HCT116 (cell line): Measurements from ENCODE around the gene OXTR. TPM values are rescaled to one million over a fixed set of nuclear protein-coding genes. Genes with fewer than 3 reads are reported as not detected.

ENCODE experiments used
- ATAC-seq: fragments of 200-7000 bp; cut with Tn5 transposase; 2 replicates; pipeline ENCODE4 v1.9.1; 2020; ENCODE audit warnings: mild to moderate bottlenecking, moderate library complexity
- BruUV-seq: library from RNA; stranded (reverse); fragments of 400-500 nt; replicated peaks from 2 replicates; lab custom pipeline; 2021; lab: Mats Ljungman, UMichigan
- CTCF ChIA-PET: fragments of 300-600 bp; sonication (Branson Sonifier 250); formaldehyde crosslinking; loops from one replicate; lab custom pipeline; 2021; ENCODE audit warnings: antibody characterized with exemption; lab: Charles Lee
- POLR2A ChIA-PET: fragments of 300-600, 350-600 bp; sonication (Branson Sonifier 250); formaldehyde crosslinking; loops from one replicate; lab custom pipeline; 2021; ENCODE audit warnings: antibody characterized with exemption; lab: Charles Lee
- RAD21 ChIA-PET, 2 experiments: fragments of 300-600 bp; sonication (Branson Sonifier 250); formaldehyde crosslinking; loops; one replicate each; lab custom pipeline; 2023; ENCODE audit warnings: low total read pairs in 2 of 2; ENCODE audit not compliant: uncharacterized antibody in 2 of 2, unreplicated experiment in 2 of 2, low non-redundant PET in 1 of 2; lab: Charles Lee
- DNase-seq: peaks from one replicate; pipeline ENCODE4 v3.0.0-alpha.2; 2010; ENCODE audit warnings: low read depth, low spot score
- H2AFZ ChIP-seq: fragments of 200-600 bp; shearing (Covaris generic), sonication (generic); 2 replicates; pipeline ENCODE4 v1.6.1; 2017; ENCODE audit warnings: low read depth, mixed run types, mixed read lengths, antibody characterized with exemption, low read length; ENCODE audit not compliant: poor library complexity, severe bottlenecking
- H3K27ac ChIP-seq: 2 replicates; pipeline ENCODE4 v1.5.1; 2012; ENCODE audit warnings: low read depth, low read length
- H3K27me3 ChIP-seq: fragments of 200-600 bp; sonication (generic); 2 replicates; pipeline ENCODE4 v1.6.1; 2016; ENCODE audit warnings: mixed run types, low read length, mixed read lengths; ENCODE audit not compliant: insufficient read depth
- H3K36me3 ChIP-seq, 2 experiments: fragments of 200-500 bp in 1 of 2; fragments of 200-600 bp in 1 of 2; sonication (Bioruptor generic) in 1 of 2; sonication (generic) in 1 of 2; 2 replicates each; pipeline versions ENCODE4 v1.5.1 to v1.6.1; 2014 to 2016; ENCODE audit warnings: low read length in 2 of 2, inconsistent platforms in 1 of 2, mixed read lengths in 1 of 2, mixed run types in 1 of 2; ENCODE audit not compliant: insufficient read depth in 2 of 2, control insufficient read depth in 1 of 2
- H3K4me1 ChIP-seq, 2 experiments: fragments of 200-600 bp in 1 of 2; sonication (generic) in 1 of 2; 2 replicates each; pipeline versions ENCODE4 v1.5.1 to v1.6.1; 2012 to 2017; ENCODE audit warnings: low read length in 2 of 2, inconsistent platforms in 1 of 2, mild to moderate bottlenecking in 1 of 2, mixed read lengths in 1 of 2, mixed run types in 1 of 2, moderate library complexity in 1 of 2; ENCODE audit not compliant: insufficient read depth in 2 of 2, control insufficient read depth in 1 of 2
- H3K4me2 ChIP-seq: fragments of 200-600 bp; sonication (generic); 2 replicates; pipeline ENCODE4 v1.6.1; 2017; ENCODE audit warnings: mixed run types, low read length, mixed read lengths
- H3K4me3 ChIP-seq, 2 experiments: fragments of 200-600 bp in 1 of 2; sonication (generic) in 1 of 2; replicated peaks in 1 of 2; 2 replicates each; pipeline ENCODE4 v1.5.1; 2011 to 2016; ENCODE audit warnings: low read length in 2 of 2, control low read depth in 1 of 2, low read depth in 1 of 2, mild to moderate bottlenecking in 1 of 2, mixed read lengths in 1 of 2, mixed run types in 1 of 2
- H3K79me2 ChIP-seq: fragments of 200-600 bp; sonication (generic); 2 replicates; pipeline ENCODE4 v1.6.1; 2017; ENCODE audit warnings: mild to moderate bottlenecking, mixed run types, low read length, moderate library complexity, mixed read lengths; ENCODE audit not compliant: insufficient read depth
- H3K9ac ChIP-seq: fragments of 200-600 bp; sonication (generic); 2 replicates; pipeline ENCODE4 v1.6.1; 2016; ENCODE audit warnings: low read length, mixed read lengths
- H3K9me2 ChIP-seq: fragments of 200-600 bp; sonication (generic), shearing (Covaris generic); 2 replicates; pipeline ENCODE4 v1.6.1; 2017; ENCODE audit warnings: mixed run types, mild to moderate bottlenecking, moderate library complexity; ENCODE audit not compliant: insufficient read depth
- H3K9me3 ChIP-seq, 2 experiments: fragments of 200-500 bp in 1 of 2; fragments of 200-600 bp in 1 of 2; sonication (Bioruptor generic) in 1 of 2; sonication (generic) in 1 of 2; 2 replicates each; pipeline ENCODE4 v1.6.1; 2014 to 2017; ENCODE audit warnings: low read length in 2 of 2, mixed read lengths in 2 of 2, inconsistent platforms in 1 of 2, low read depth in 1 of 2, mild to moderate bottlenecking in 1 of 2, mixed run types in 1 of 2, moderate library complexity in 1 of 2; ENCODE audit not compliant: control insufficient read depth in 1 of 2, insufficient read depth in 1 of 2
- H4K20me1 ChIP-seq: fragments of 200-600 bp; sonication (generic), shearing (Covaris generic); 2 replicates; pipeline ENCODE4 v1.6.1; 2017; ENCODE audit warnings: mixed run types, mild to moderate bottlenecking, moderate library complexity; ENCODE audit not compliant: insufficient read depth
- CBX3 ChIP-seq: IDR thresholded peaks from 2 replicates; pipeline ENCODE4 v1.6.1; 2012; ENCODE audit warnings: low read depth
- JUND ChIP-seq: IDR thresholded peaks from 2 replicates; pipeline ENCODE4 v1.6.1; 2012
- YY1 ChIP-seq: IDR thresholded peaks from 2 replicates; pipeline ENCODE4 v1.6.1; 2011; ENCODE audit warnings: low read length, low read depth, moderate library complexity, mild to moderate bottlenecking; ENCODE audit not compliant: insufficient replicate concordance; ENCODE audit errors: extremely low read depth
- ZNF274 ChIP-seq: fragments of 200-500 bp; sonication (Bioruptor generic); IDR thresholded peaks from 2 replicates; pipeline ENCODE4 v1.6.1; 2014; ENCODE audit warnings: mild to moderate bottlenecking, low read depth, low read length, inconsistent platforms
- intact Hi-C: fragments of 100-400 bp; cut with micrococcal nuclease; formaldehyde crosslinking; loops from 2 replicates; pipeline ENCODE4 v1.10.0; 2022
- total RNA-seq: library from RNA; stranded (reverse); gene quantifications from one replicate; pipeline ENCODE4 v1.2.1, GENCODE V29; 2021; ENCODE audit not compliant: unreplicated experiment
- TF ChIP-seq, protein P1 (sequence below): IDR thresholded peaks from 2 replicates; pipeline ENCODE4 v1.6.1; 2012; ENCODE audit warnings: low read depth

Gene OXTR
- total RNA-seq, 1 experiment from 2014 or later = 1.3 TPM

DNA sequence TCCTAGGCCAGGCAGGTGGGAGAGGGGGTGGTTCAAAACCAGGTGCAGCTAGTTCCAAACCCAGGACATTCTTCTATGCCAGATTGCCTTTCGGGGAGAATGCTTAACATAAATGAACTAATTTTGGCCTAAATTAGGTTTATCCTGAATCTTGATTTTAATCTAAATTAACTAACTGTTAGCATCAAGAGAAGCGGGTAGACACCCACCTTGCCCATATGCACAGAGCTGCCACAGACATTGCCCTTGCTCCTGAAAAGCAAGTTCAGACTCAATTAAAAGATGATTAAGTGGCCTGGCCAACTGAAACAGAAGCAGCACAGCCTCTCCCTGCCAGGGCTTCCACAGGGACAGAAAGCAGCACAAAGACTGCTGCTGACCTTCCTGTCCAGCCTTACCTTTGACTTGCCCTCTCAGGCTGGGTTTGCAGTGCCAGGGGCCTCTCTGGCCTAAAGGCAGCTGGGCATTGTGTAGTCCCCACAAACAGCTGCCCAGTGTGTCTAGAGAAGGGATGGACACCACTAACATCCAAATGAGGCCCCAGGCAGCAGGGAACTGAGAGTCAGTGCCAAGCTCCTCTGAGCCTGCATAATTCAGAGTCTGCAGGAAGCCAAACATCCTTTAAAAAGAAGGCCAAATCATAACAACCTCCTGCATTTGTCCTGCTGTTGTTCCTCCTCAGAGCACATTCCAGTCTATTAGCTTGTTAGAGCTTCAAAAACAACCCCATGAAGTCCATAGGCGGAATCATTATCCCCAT, 15.4 kb upstream of the OXTR start:
- no peak overlapping the region for H3K4me2 ChIP-seq
- intact Hi-C loops = no loop called here
- BruUV-seq = no TSS peak
- H3K9me3 ChIP-seq = no peaks in the 10 kb centered on the region
- no peaks in the 10 kb centered on the region for H3K4me1 ChIP-seq
- no peaks in the 10 kb centered on the region for H3K36me3 ChIP-seq
- H3K4me3 ChIP-seq = no peak overlapping the region
- no peak for ATAC-seq
- ChIA-PET CTCF (interaction anchor here (1.3 to 1.4 kb wide), 2 partner anchors 15 kb away, joined by 4 to 5 read pairs; partner anchors contain the start of gene OXTR), POLR2A (no interaction called here), RAD21 (no interaction called here)
- TF ChIP-seq YY1 (no peak), ZNF274 (no peak), JUND (no peak)
- TF ChIP-seq, protein P1, sequence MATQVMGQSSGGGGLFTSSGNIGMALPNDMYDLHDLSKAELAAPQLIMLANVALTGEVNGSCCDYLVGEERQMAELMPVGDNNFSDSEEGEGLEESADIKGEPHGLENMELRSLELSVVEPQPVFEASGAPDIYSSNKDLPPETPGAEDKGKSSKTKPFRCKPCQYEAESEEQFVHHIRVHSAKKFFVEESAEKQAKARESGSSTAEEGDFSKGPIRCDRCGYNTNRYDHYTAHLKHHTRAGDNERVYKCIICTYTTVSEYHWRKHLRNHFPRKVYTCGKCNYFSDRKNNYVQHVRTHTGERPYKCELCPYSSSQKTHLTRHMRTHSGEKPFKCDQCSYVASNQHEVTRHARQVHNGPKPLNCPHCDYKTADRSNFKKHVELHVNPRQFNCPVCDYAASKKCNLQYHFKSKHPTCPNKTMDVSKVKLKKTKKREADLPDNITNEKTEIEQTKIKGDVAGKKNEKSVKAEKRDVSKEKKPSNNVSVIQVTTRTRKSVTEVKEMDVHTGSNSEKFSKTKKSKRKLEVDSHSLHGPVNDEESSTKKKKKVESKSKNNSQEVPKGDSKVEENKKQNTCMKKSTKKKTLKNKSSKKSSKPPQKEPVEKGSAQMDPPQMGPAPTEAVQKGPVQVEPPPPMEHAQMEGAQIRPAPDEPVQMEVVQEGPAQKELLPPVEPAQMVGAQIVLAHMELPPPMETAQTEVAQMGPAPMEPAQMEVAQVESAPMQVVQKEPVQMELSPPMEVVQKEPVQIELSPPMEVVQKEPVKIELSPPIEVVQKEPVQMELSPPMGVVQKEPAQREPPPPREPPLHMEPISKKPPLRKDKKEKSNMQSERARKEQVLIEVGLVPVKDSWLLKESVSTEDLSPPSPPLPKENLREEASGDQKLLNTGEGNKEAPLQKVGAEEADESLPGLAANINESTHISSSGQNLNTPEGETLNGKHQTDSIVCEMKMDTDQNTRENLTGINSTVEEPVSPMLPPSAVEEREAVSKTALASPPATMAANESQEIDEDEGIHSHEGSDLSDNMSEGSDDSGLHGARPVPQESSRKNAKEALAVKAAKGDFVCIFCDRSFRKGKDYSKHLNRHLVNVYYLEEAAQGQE = no peak
- H2AFZ ChIP-seq = no peak overlapping the region
- no peaks in the 10 kb centered on the region for H3K27me3 ChIP-seq
- no peaks in the 10 kb centered on the region for H4K20me1 ChIP-seq
- no peaks in the 10 kb centered on the region for H3K9me2 ChIP-seq
- no peak overlapping the region for H3K27ac ChIP-seq
- no peak for DNase-seq
- no peak overlapping the region for H3K9ac ChIP-seq
- no peaks in the 10 kb centered on the region for H3K79me2 ChIP-seq

DNA sequence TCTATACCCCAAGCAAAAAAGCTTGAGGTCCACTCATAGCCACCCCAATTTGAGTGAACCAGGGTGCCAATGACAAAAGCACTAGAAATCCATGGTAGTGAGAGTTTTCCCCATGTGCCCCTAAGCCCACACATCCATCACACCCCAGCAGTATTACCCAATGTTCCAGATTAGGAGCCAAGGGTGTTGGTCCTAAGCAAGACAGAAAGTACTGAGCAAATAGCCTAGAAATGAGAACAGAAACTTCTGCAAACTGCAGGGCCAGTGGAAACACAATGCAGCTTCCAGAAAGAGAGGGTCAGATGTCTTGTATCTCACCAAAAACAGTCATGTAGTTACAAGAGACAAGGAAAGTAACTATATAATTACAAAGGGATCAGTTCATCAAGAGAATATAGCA, 10.9 kb upstream of the OXTR start:
- no peak for ATAC-seq
- Histone ChIP-seq H3K27ac (no peak overlapping the region), H3K27me3 (no peaks in the 10 kb centered on the region; the same call in 1 of the 2 replicates), H3K4me3 (no peak overlapping the region), H3K9me3 (no peaks in the 10 kb centered on the region), H3K9ac (no peak overlapping the region), H4K20me1 (no peaks in the 10 kb centered on the region), H3K4me2 (no peak overlapping the region), H2AFZ (no peak overlapping the region), H3K9me2 (no peaks in the 10 kb centered on the region), H3K79me2 (no peaks in the 10 kb centered on the region), H3K4me1 (no peaks in the 10 kb centered on the region), H3K36me3 (no peaks in the 10 kb centered on the region)
- BruUV-seq = no TSS peak
- TF ChIP-seq CBX3 = no peak
- no peak for TF ChIP-seq ZNF274
- CTCF ChIA-PET = interaction anchor here (1.6 kb wide), 1 partner anchor 11 kb away, joined by 5 read pairs; the partner anchor contains the start of gene OXTR
- no peak for DNase-seq
- intact Hi-C loops = no loop called here
- POLR2A ChIA-PET = no interaction called here
- RAD21 ChIA-PET = no interaction called here
